HG03439 (cell line): ENCODE data around the gene TSPAN5.
"Not testable (repeated sequence)": the region's sequence is repeated elsewhere in the genome, so short reads cannot be mapped to it uniquely, and the experiment has no call there.

Experiments used
- ATAC-seq: cut with Tn5 transposase; IDR thresholded peaks from one replicate; pipeline ENCODE4 v1.9.1; 2021; ENCODE audit warnings: mild to moderate bottlenecking, moderate library complexity; ENCODE audit not compliant: unreplicated experiment

The TSPAN5 gene

DNA sequence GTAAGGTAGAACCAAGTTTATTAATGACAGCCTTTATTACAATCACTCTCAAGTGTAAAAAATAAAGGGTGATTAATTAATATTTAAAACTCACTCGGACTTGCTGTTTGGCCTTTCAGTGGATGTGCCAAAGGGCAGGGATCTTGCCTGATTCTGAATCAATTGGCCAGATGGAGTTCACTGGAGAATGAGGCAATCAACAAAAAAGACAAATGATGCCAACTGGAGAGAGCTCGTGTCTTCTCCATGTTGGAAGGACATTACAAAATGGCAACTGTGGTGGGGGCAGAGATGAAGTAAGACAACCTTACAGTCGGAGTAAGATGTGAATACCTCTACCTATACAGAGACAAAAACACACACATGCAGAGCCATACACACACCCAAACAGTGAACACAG lies 188.0 kb downstream of the TSPAN5 start:
- no peak for ATAC-seq

DNA sequence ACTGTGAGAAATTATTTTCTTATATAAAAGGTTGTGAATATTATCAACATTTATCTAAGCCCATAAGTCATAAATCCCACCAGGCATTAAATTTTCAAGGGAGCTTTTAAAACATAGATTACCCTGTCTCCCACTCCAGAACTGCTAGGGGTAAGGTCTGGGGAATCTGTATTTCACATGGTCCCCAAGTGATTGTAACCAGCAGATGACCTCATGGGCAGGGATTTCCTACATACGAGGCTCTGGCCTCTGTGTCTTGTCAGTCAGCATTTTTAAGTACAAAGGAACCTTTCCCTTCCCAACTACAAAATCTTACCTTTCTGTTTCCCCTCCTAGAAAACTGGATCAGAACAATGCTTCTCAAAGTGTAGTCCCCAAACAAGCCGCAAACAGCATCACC lies 188.6 kb downstream of the TSPAN5 start:
- no peak for ATAC-seq

DNA sequence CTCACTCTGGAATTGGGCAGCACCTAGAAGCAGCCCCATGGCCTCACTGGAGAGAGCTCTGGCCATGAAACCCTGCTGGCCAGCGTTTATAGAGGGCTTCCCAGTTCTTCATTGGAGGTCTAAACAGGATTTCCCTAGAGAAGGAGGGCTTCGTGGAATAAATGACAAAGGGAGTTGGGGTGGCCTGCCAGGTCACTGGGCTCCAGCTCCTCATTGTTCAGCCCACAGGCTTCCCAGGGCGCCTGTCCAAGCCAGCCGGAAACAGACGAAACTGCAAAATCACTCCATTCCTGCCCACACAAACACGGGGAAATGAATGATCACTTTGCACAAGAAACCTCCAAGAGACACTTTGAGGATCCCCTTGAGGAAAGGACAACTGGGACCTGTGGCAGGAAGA lies 189.7 kb downstream of the TSPAN5 start:
- ATAC-seq = no peak

DNA sequence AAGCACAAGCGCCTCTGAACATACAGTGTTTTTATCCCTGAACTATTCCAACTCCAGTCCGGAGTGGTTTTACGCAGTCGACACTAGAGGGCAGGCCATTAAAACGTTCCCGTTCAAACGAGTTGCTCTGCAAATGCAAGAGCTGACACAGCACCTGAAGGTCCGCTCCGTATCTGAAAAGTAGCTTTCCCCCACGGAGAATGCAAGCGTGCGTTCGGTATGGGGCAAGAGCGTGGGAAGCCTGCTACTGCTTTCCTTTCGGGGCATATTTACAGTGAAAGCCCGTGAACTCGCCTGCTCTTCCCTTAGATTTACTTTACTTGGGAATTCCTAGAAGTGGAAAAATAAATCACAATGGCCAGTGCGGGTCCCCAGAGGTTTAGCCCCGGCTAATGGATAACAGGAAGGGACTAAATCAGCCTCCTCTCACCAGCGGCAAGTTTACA lies 190.8 kb downstream of the TSPAN5 start:
- ATAC-seq = peak; percentile 89

DNA sequence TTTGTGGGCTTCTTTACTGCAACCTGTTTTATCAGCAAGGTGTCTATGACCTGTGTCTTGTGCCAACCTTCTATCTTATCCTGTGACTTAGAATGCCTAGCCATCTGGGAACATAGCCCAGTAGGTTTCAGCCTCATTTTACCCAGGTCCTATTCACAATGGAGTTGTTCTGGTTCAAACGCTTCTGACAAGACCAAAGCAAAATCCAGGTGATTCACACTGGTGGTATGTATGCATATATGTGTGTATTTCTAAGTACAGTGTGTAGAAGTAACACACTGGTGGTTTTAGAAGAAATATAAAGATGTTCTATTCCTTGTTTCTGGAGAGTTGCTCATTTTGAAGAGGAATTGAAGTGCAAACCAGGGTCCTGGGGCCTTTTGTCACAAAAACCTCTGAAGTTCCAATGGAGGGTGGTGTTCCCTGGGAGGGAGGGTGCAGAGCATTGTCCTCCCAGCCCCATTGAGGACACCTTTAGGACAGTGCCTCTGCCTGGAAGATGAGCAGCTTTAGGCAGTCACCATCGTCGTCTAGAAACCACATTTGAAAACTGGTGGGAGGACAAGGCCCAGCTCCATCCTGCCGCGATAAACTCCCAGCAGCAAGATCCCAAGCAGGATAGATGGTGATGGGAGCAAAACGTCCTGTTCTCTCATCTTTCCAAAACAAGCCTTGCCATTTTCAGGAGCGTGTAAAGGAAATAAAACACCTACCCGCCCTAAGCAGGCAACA lies 191.4 kb downstream of the TSPAN5 start:
- no peak for ATAC-seq

DNA sequence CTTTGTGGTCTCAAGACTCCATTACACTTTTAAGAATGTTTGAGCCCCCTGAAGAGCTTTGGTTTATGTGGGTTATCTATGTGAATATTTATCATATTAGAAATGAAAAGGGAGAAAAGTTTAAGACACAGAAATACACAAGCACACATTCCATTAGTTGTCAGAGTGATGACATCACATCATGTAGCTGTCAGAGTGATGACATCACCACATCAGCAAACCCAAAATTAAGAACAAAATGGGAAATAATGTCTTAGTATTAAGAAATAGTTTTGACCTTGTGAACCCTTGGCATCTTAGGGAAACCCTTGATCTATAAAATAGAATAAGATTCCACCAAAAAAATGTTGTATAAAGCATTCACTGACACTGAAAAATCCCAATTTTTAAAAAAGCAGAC lies 195.9 kb downstream of the TSPAN5 start:
- ATAC-seq = no peak

DNA sequence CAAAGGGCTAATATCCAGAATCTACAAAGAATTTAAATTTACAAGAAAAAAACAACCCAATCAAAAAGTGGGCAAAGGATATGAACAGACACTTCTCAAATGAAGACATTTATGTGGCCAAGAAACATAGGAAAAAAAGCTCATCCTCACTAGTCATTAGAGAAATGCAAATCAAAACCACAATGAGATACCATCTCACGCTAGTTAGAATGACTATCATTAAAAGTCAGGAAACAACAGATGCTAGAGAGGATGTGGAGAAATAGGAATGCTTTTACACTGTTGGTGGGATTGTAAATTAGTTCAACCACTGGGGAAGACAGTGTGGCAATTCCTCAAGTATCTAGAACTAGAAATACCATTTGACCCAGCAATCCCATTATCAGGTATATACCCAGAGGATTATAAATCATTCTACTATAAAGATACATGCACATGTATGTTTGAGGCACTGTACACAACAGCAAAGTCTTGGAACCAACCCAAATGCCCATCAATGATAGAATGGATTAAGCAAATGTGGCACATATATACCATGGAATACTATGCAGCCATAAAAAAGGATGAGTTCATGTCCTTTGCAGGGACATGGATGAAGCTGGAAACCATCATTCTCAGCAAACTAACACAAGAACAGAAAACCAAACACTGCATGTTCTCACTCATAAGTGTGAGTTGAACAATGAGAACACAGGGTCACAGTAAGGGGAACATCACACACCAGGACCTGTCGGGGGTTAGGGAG lies 197.1 kb downstream of the TSPAN5 start:
- not testable (repeated sequence) for ATAC-seq

DNA sequence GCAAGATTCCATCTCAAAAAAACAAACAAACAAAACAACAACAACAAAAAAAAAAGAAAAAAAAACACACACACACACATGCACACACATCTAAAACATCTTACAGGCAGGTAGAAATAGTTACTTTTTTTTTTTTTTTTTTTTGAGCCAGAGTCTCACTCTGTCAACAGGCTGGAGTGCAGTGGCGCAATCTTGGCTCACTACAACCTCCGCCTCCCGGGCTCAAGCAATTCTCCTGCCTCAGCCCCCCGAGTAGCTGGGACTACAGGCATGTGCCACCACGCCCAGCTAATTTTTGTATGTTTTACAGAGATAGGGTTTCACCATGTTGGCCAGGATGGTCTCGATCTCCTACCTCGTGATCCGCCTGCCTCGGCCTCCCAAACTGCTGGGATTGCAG lies 201.0 kb downstream of the TSPAN5 start:
- not testable (repeated sequence) for ATAC-seq

DNA sequence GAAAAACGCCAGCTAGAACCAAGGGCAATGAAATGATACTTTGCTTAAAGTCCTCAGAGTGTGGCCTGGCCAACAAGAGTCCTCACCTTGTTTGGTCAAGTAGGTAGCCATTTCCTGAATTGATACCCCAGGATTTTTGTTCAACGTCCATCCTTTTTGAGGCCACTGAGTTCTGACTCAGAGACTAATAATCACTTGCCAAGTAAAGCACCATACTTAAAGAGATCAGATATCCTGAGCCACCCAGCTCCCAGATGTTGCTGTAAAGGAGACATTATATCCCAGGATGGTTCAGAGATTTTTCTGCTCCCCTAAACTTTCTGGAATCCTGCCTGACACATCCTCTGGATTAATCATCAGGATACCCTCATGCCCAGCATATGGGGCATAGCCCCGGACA lies 206.3 kb downstream of the TSPAN5 start:
- no peak for ATAC-seq

DNA sequence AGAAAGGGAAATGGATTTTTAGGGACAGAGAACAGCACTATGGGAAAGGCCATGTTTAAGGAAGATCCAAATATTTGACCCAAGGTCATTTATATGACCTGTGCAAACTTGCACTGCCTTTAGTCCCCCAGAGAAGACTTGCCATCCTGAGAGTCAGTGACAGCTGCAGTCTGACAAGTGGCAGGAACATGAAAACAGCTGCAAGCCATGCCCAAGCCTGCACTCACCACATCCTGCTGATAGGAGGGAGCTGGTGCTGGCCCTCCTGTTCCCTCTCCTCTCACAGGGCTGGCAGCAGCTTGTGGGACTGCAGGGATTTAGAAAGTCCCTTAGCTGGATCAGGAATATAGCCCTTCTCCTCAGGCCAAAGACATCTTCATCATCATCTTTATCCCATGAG lies 209.5 kb downstream of the TSPAN5 start:
- no peak for ATAC-seq

DNA sequence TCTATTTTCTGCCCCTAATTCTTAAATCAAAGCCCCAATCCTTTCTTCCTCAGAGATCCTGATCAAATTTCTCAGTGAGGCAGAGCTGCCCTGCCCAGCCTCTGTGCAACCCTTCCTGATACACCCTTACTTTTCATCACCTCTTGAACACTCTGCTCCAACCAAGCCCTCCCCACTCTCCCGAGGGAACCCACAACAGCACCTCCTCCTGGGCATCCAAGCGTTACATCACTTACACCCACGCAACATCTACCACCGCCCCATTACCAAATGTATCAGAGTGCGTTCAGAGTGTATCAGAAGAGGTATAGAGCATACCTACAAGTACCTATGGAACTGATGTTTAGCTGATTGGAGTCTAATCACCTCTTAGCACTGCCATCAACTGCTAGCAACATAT lies 210.8 kb downstream of the TSPAN5 start:
- ATAC-seq = no peak

DNA sequence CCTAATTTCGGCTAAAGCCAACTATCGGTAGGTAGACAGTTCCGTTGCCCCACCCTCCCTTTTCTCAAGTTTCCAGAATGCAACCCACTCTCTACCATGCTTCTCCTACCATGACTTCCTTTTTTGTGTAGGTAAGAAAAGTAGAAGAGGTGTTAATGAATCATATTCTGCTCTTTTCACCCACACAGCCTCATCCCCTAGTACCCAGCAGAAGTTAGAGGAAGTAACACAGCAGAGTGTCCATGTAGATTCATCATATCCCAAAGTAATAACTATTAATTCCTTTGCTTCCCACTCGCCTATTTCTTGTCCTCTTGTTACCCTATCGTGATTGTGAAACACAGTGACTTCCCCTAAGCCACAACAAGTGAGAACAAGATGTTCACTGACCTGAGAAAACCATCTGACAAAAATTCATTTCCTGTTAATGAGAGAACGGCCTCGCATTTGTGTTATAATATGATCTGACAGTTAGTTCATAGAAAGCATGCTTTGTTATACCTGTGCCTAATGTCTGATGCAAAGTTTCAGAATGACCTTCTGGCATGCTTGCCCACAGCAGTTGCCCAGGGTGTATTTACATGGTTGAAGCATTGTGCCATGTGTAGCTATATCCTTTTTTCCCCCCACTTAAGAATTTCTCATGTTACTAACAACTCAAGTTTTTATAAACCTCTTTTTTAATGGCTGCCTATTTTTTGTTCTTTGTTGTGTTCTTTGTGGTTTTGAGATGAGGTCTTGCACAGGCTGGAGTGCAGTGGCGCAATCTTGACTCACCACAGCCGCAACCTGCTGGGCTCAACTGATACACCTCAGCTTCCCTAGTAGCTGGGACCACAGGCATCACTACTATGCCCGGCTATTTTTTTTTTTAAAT lies 211.7 kb downstream of the TSPAN5 start:
- peak; percentile 79 for ATAC-seq

DNA sequence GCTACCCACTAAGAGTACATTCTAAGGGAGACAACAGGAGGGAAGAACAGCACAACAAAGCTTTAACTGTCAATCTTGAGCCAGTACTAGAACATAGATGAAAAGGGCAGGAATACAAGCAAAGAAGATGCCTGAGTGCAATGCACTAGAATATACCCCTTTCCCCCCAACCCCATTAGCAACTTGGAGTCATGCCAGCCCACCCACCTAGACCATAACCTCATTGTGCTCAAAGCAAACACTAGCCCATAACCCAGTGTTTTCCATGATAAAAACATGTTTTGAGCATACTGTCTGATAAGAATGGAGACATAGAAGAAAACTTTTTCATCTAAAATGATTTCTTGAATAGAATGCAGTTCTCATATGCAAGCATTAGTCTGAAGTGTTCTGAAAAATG lies 214.0 kb downstream of the TSPAN5 start:
- no peak for ATAC-seq

DNA sequence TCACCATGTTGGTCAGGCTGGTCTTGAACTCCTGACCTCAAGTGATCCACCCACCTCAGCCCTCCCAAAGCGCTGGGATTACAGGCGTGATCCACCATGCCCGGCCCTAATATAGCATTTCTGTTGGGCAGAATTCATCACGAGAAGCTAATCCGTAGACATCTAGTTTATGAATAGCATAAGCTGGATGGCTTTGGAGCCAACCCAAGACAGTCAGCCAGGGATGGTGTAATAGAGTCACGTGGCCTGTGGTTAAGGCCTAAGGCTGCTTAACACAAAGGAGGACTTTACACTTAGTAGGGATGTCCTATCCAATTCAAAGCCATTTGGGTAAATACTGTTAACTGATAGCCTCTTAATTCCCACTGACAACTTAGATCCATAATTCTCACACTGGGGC lies 223.6 kb downstream of the TSPAN5 start:
- no peak for ATAC-seq

DNA sequence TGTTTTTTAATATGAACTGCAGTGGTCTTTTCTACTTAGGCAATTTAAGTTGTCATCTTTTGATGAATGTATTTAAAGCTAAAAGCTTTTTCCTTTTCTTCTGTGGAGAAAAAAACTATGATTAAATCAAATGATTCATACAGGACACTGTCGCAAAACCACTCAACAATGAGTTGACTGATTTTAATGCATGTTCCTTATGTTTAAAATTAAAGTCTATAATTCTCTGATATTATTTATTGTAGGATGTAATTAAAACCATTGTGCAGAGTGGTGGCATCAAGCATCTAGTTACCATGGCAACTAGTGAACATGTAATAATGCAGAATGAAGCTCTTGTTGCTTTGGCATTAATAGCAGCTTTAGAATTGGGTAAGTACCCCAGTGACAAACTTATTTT lies 224.7 kb downstream of the TSPAN5 start:
- no peak for ATAC-seq

DNA sequence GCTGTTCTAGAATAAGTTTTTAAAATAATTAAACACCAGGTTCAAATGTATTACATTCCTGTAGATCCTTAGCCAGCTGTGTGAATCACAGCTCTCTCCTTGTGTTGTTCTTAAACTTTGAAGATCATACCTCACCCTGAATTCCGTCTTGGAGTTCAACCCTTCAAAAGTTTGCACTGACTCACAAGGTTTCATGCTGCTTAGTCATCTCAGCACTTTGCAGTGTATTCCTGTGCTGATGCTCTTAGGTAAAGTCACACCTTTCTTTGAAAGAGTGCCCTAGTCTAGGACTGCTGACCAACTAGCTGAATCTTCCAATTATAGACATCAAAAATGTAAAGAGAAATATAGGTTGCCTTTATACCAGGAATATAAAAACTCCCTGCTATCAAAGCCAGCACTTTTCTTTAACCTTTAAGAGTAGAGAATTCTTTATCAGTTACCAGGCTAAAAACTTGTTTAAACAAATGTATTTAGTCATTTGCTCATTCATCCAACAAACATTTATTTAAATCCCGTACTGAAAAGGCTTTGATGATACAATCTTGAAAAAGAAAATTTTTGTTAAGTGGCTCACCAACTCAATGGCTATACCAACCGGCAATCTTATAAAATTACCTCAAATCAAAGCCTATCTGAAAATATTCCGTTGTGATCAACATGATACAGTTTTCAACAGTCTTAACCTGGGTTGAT lies 227.6 kb downstream of the TSPAN5 start:
- ATAC-seq = no peak

DNA sequence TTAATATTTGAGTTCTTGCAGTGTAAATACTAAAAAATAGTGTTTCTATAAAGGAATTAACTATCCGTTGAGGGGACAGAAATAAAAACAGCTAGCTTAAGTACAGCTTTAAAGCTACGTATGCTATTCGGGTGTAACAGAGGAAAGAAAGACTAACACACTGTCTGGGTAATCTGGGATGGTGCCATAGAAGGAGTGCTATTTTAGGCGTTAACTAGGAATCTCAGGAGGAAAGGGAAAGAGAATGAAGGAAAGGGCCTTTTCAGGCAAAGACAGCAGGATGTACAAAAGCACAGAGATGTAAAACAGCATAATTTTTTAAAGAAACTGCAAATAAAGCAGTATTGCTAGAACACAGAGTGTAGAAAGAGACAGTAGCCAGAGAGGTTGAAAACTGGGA lies 235.4 kb downstream of the TSPAN5 start:
- ATAC-seq = no peak

DNA sequence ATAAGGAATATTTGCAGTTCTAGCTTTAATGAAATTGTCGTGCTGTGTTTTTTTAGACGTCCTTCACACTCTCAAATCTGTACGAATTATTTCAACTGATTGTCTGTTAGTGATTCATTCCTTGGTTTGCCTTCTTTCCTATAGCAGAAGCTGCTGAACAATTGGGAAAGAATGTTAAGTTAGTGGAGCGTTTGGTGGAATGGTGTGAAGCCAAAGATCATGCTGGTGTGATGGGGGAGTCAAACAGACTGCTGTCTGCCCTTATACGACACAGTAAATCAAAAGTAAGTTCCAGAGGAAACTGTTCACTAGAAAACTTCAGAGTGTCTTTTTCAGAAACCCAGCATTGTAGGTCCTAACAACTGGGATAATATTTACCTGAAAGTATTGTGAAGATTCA lies 237.3 kb downstream of the TSPAN5 start:
- no peak for ATAC-seq
